GM19372 (cell line): ENCODE results near the gene ZNF322.

ENCODE experiments used
- ATAC-seq: cut with Tn5 transposase; IDR thresholded peaks from one replicate; pipeline ENCODE4 v1.9.1; 2021; ENCODE audit warnings: mild to moderate bottlenecking, low read depth, moderate library complexity; ENCODE audit not compliant: unreplicated experiment

ZNF322 gene

GRCh38 chr6:26623339-26623859 lies 36.1 kb downstream of the ZNF322 start:
- ATAC-seq: no peak

- ATAC-seq: no peak
Observed at GRCh38 chr6:26613689-26614683, 45.6 kb downstream of the ZNF322 start.

GRCh38 chr6:26613201-26613600 lies 46.3 kb downstream of the ZNF322 start:
- ATAC-seq: no peak

- no peak for ATAC-seq
Observed at GRCh38 chr6:26611599-26611998, 47.9 kb downstream of the ZNF322 start.

- no peak for ATAC-seq
Observed at GRCh38 chr6:26609463-26609862, 50.1 kb downstream of the ZNF322 start.

GRCh38 chr6:26607434-26608230 lies 51.9 kb downstream of the ZNF322 start:
- ATAC-seq: peak; percentile 68

- no peak for ATAC-seq
Observed at GRCh38 chr6:26604797-26605196, 54.7 kb downstream of the ZNF322 start.

- ATAC-seq: no peak
Observed at GRCh38 chr6:26604026-26604425, 55.5 kb downstream of the ZNF322 start.

- ATAC-seq: no peak
Observed at GRCh38 chr6:26602262-26602661, 57.3 kb downstream of the ZNF322 start.

- ATAC-seq: no peak
Observed at GRCh38 chr6:26600759-26601158, 58.8 kb downstream of the ZNF322 start.

GRCh38 chr6:26599591-26599990 lies 60.0 kb downstream of the ZNF322 start:
- no peak for ATAC-seq

- ATAC-seq: no peak
Observed at GRCh38 chr6:26599134-26599533, 60.4 kb downstream of the ZNF322 start.

GRCh38 chr6:26598267-26598666 lies 61.3 kb downstream of the ZNF322 start:
- ATAC-seq: no peak

- ATAC-seq: no peak
Observed at GRCh38 chr6:26597821-26598220, 61.7 kb downstream of the ZNF322 start.

GRCh38 chr6:26597389-26597766 lies 62.2 kb downstream of the ZNF322 start:
- ATAC-seq: no peak

- ATAC-seq: peak; percentile 82
Observed at GRCh38 chr6:26596579-26597388, 62.8 kb downstream of the ZNF322 start, which contains the start of gene ABT1. Gene ABT1, plus strand, starts transcription at chr6:26596953. Its CDS starts 30 bp downstream, at chr6:26596983.

- ATAC-seq: peak; percentile 46
Observed at GRCh38 chr6:26595669-26596269, 63.8 kb downstream of the ZNF322 start.

GRCh38 chr6:26594730-26595632 lies 64.6 kb downstream of the ZNF322 start:
- no peak for ATAC-seq

GRCh38 chr6:26594131-26594498 lies 65.4 kb downstream of the ZNF322 start:
- no peak for ATAC-seq
